Osteoblast (primary cell): ENCODE measurements around the gene PTPRN2. TPM values are rescaled to one million over a fixed set of nuclear protein-coding genes. Genes with fewer than 3 reads are reported as not detected.

Experiments
- DNase-seq: peaks from one replicate; pipeline ENCODE4 v3.0.0; 2011; ENCODE audit warnings: low spot score, mixed read lengths; ENCODE audit not compliant: insufficient read length; ENCODE audit errors: missing footprints
- H2AFZ ChIP-seq: 2 replicates; pipeline ENCODE4 v1.6.0; 2011; ENCODE audit warnings: mild to moderate bottlenecking, low read length
- H3K27ac ChIP-seq: 2 replicates; pipeline ENCODE4 v1.5.1; 2011; ENCODE audit warnings: mild to moderate bottlenecking, low read depth, low read length, moderate library complexity
- H3K27me3 ChIP-seq: 2 replicates; pipeline ENCODE4 v1.6.0; 2012; ENCODE audit warnings: mild to moderate bottlenecking, control low read depth, inconsistent platforms, low read length, moderate library complexity; ENCODE audit not compliant: insufficient read depth
- H3K36me3 ChIP-seq: 2 replicates; pipeline ENCODE4 v1.5.1; 2011; ENCODE audit warnings: mild to moderate bottlenecking, low read length, control low read depth, moderate library complexity; ENCODE audit not compliant: insufficient read depth
- H3K4me1 ChIP-seq: 2 replicates; pipeline ENCODE4 v1.5.1; 2011; ENCODE audit warnings: mild to moderate bottlenecking, low read length, control low read depth, moderate library complexity; ENCODE audit not compliant: insufficient read depth
- H3K4me2 ChIP-seq: 2 replicates; pipeline ENCODE4 v1.6.0; 2011; ENCODE audit warnings: mild to moderate bottlenecking, low read length; ENCODE audit not compliant: insufficient read depth
- H3K4me3 ChIP-seq: fragments of 200-600 bp; sonication (generic); 3 replicates; pipeline ENCODE4 v1.5.1; 2012; ENCODE audit warnings: mild to moderate bottlenecking, low read length, inconsistent platforms; ENCODE audit not compliant: insufficient read depth
- H3K79me2 ChIP-seq: 2 replicates; pipeline ENCODE4 v1.6.0; 2012; ENCODE audit warnings: mild to moderate bottlenecking, low read length, control low read depth, inconsistent platforms; ENCODE audit not compliant: insufficient read depth
- H3K9me3 ChIP-seq: 2 replicates; pipeline ENCODE4 v1.5.1; 2011; ENCODE audit warnings: low read depth, low read length, control low read depth
- H4K20me1 ChIP-seq: 2 replicates; pipeline ENCODE4 v1.6.0; 2012; ENCODE audit warnings: mild to moderate bottlenecking, low read length, control low read depth; ENCODE audit not compliant: insufficient read depth
- CTCF ChIP-seq: IDR thresholded peaks from 2 replicates; pipeline ENCODE4 v1.5.1; 2011; ENCODE audit warnings: mild to moderate bottlenecking, low read depth, low read length, moderate library complexity; ENCODE audit errors: extremely low read depth
- total RNA-seq: library from RNA; depleted of rRNA; stranded (reverse); fragments of >200 nt; gene quantifications from 2 replicates; pipeline ENCODE4 v1.2.3, GENCODE V29; 2012

The PTPRN2 gene
- total RNA-seq, 1 donor, result 0.36 TPM

GRCh38 chr7:157949711-157950110 is 637.9 kb downstream of the PTPRN2 start:
- H3K79me2 ChIP-seq, result no peaks in the 10 kb centered on the region
- H3K36me3 ChIP-seq, result no peaks in the 10 kb centered on the region
- H3K4me2 ChIP-seq, result no peak overlapping the region
- no peak for DNase-seq
- no peaks in the 10 kb centered on the region for H3K4me1 ChIP-seq
- H3K4me3 ChIP-seq, result no peak overlapping the region
- TF ChIP-seq CTCF, result no peak
- peaks cover 3% of the 10 kb centered on the region for H3K9me3 ChIP-seq
- no peaks in the 10 kb centered on the region for H3K27me3 ChIP-seq
- no peak overlapping the region for H2AFZ ChIP-seq
- no peak overlapping the region for H3K27ac ChIP-seq
- H4K20me1 ChIP-seq, result no peaks in the 10 kb centered on the region

- Histone ChIP-seq H3K27ac (no peak overlapping the region), H3K36me3 (no peaks in the 10 kb centered on the region), H3K4me1 (no peaks in the 10 kb centered on the region), H3K4me3 (no peak overlapping the region), H3K27me3 (no peaks in the 10 kb centered on the region), H3K79me2 (no peaks in the 10 kb centered on the region), H3K9me3 (peaks cover 5% of the 10 kb centered on the region), H4K20me1 (no peaks in the 10 kb centered on the region), H3K4me2 (no peak overlapping the region), H2AFZ (no peak overlapping the region)
- DNase-seq, result no peak
- TF ChIP-seq CTCF, result no peak
These were observed 640.1 kb downstream of the PTPRN2 start for GRCh38 chr7:157947504-157947903.

- no peaks in the 10 kb centered on the region for H3K36me3 ChIP-seq
- no peak overlapping the region for H2AFZ ChIP-seq
- no peak for DNase-seq
- no peaks in the 10 kb centered on the region for H3K27me3 ChIP-seq
- H3K4me1 ChIP-seq, result no peaks in the 10 kb centered on the region
- no peak for TF ChIP-seq CTCF
- no peak overlapping the region for H3K4me3 ChIP-seq
- peaks cover 5% of the 10 kb centered on the region for H3K9me3 ChIP-seq
- no peak overlapping the region for H3K27ac ChIP-seq
- H4K20me1 ChIP-seq, result no peaks in the 10 kb centered on the region
- H3K4me2 ChIP-seq, result no peak overlapping the region
- no peaks in the 10 kb centered on the region for H3K79me2 ChIP-seq
These were observed 641.1 kb downstream of the PTPRN2 start for GRCh38 chr7:157946398-157947060.

- DNase-seq, result no peak
- Histone ChIP-seq H2AFZ (no peak overlapping the region), H3K27me3 (no peaks in the 10 kb centered on the region), H3K4me3 (no peak overlapping the region), H3K27ac (no peak overlapping the region), H3K4me2 (no peak overlapping the region), H4K20me1 (no peaks in the 10 kb centered on the region), H3K9me3 (peaks cover 5% of the 10 kb centered on the region), H3K79me2 (no peaks in the 10 kb centered on the region), H3K4me1 (no peaks in the 10 kb centered on the region), H3K36me3 (no peaks in the 10 kb centered on the region)
- TF ChIP-seq CTCF, result no peak
These were observed 642.2 kb downstream of the PTPRN2 start for GRCh38 chr7:157945401-157945800.
